ENCODE results near the gene BRSK1. TPM values are rescaled to one million over a fixed set of nuclear protein-coding genes. Genes with fewer than 3 reads are reported as not detected.
A peak's percentile ranks its signal among the peaks of the same experiment; 100 is the strongest.

Gene BRSK1
- total and polyA plus RNA-seq, 2 of the 13 experiments (the other 11 are each of a cell fraction or from before 2014, with no cell fraction given) = 0.18 to 1.2 TPM

DNA sequence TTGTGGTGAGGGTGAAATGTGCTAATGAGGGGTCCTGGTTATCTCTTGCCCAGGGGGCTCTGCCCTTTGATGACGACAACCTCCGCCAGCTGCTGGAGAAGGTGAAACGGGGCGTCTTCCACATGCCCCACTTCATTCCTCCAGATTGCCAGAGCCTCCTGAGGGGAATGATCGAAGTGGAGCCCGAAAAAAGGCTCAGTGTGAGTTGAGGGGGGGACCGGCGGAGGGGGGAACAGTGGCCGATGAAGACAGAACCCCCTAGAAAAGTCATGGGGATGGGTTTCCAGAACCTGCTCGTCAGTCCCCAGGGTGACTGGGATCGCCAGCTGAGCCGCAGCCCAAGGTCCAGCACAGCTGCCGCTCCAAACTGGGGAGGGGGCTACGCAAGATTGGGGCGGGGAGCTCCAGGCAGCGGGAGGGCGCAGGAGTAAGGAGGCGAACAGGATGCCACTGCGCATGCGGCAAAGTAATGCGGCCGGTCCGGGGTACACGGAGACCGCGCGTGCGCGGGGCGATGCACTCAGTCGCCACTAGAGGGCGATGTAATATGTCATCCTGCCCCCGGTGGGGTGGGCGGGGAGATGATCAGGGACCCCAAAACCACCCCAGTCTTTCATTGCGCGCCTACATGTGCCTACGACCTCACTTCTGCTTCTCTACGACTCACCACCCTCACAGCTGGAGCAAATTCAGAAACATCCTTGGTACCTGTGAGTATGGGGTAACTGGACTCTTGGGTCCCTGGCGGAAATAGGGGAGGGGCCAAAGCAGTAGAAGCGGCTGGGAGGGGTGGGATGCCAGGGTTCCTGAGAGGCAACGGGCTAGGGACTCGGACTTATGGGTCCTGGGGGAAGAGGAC lies 17.9 kb downstream of the BRSK1 start (continued):
- TF ChIP-seq ATF7 (IDR thresholded peaks at IDR 0.05) = no peak
- TF ChIP-seq ATF7 (CRISPR knock-in tag; IDR thresholded peaks at IDR 0.05) = 0 out of 2 replicates have a peak, but pooled peaks have one; percentile 19
- TF ChIP-seq ZNF772 (CRISPR knock-in tag; IDR thresholded peaks at IDR 0.05) = 0 out of 2 replicates have a peak, but pooled peaks have one; percentile 36
- TF ChIP-seq ZMYM4 (CRISPR knock-in tag; IDR thresholded peaks at IDR 0.05) = no peak
- peak; percentile 41; the same call in 1 of the 2 replicates for TF ChIP-seq BORCS8-MEF2B (CRISPR knock-in tag; IDR thresholded peaks at IDR 0.05)
- TF ChIP-seq YEATS4 (CRISPR knock-in tag; IDR thresholded peaks at IDR 0.05; ENCODE audit: borderline replicate concordance) = peak; percentile 53; the same call in 1 of the 2 replicates
- peak; percentile 45; the same call in 1 of the 2 replicates for TF ChIP-seq ZIK1 (CRISPR knock-in tag; IDR thresholded peaks at IDR 0.05; ENCODE audit: borderline replicate concordance, low read depth)
- TF ChIP-seq, protein P1, sequence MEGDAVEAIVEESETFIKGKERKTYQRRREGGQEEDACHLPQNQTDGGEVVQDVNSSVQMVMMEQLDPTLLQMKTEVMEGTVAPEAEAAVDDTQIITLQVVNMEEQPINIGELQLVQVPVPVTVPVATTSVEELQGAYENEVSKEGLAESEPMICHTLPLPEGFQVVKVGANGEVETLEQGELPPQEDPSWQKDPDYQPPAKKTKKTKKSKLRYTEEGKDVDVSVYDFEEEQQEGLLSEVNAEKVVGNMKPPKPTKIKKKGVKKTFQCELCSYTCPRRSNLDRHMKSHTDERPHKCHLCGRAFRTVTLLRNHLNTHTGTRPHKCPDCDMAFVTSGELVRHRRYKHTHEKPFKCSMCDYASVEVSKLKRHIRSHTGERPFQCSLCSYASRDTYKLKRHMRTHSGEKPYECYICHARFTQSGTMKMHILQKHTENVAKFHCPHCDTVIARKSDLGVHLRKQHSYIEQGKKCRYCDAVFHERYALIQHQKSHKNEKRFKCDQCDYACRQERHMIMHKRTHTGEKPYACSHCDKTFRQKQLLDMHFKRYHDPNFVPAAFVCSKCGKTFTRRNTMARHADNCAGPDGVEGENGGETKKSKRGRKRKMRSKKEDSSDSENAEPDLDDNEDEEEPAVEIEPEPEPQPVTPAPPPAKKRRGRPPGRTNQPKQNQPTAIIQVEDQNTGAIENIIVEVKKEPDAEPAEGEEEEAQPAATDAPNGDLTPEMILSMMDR (CRISPR knock-in tag; IDR thresholded peaks at IDR 0.05) = peak; percentile 97
- TF ChIP-seq ZNF224 (CRISPR knock-in tag; IDR thresholded peaks at IDR 0.05) = peak; percentile 83; the same call in 1 of the 2 replicates
- peak; percentile 78 for TF ChIP-seq RAD21 (CRISPR knock-in tag; IDR thresholded peaks at IDR 0.05)
- TF ChIP-seq MYC (CRISPR knock-in tag; IDR thresholded peaks at IDR 0.05; ENCODE audit: borderline replicate concordance) = peak; percentile 53
- TF ChIP-seq, protein P2, sequence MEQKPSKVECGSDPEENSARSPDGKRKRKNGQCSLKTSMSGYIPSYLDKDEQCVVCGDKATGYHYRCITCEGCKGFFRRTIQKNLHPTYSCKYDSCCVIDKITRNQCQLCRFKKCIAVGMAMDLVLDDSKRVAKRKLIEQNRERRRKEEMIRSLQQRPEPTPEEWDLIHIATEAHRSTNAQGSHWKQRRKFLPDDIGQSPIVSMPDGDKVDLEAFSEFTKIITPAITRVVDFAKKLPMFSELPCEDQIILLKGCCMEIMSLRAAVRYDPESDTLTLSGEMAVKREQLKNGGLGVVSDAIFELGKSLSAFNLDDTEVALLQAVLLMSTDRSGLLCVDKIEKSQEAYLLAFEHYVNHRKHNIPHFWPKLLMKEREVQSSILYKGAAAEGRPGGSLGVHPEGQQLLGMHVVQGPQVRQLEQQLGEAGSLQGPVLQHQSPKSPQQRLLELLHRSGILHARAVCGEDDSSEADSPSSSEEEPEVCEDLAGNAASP (CRISPR knock-in tag; IDR thresholded peaks at IDR 0.05; ENCODE audit: borderline replicate concordance) = peak; percentile 32; the same call in 1 of the 2 replicates
- TF ChIP-seq ZNF510 (CRISPR knock-in tag; IDR thresholded peaks at IDR 0.05; ENCODE audit: low read depth) = 0 out of 2 replicates have a peak, but pooled peaks have one; percentile 56
- TF ChIP-seq ZNF143 (CRISPR knock-in tag; IDR thresholded peaks at IDR 0.05) = peak; percentile 21; the same call in 1 of the 2 replicates
- TF ChIP-seq, protein P3, sequence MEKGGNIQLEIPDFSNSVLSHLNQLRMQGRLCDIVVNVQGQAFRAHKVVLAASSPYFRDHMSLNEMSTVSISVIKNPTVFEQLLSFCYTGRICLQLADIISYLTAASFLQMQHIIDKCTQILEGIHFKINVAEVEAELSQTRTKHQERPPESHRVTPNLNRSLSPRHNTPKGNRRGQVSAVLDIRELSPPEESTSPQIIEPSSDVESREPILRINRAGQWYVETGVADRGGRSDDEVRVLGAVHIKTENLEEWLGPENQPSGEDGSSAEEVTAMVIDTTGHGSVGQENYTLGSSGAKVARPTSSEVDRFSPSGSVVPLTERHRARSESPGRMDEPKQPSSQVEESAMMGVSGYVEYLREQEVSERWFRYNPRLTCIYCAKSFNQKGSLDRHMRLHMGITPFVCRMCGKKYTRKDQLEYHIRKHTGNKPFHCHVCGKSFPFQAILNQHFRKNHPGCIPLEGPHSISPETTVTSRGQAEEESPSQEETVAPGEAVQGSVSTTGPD (CRISPR knock-in tag; IDR thresholded peaks at IDR 0.05) = no peak
- 0 out of 2 replicates have a peak, but pooled peaks have one; percentile 61 for TF ChIP-seq KDM2A (CRISPR knock-in tag; IDR thresholded peaks at IDR 0.05; ENCODE audit: borderline replicate concordance, low read depth)
- TF ChIP-seq, protein P4, sequence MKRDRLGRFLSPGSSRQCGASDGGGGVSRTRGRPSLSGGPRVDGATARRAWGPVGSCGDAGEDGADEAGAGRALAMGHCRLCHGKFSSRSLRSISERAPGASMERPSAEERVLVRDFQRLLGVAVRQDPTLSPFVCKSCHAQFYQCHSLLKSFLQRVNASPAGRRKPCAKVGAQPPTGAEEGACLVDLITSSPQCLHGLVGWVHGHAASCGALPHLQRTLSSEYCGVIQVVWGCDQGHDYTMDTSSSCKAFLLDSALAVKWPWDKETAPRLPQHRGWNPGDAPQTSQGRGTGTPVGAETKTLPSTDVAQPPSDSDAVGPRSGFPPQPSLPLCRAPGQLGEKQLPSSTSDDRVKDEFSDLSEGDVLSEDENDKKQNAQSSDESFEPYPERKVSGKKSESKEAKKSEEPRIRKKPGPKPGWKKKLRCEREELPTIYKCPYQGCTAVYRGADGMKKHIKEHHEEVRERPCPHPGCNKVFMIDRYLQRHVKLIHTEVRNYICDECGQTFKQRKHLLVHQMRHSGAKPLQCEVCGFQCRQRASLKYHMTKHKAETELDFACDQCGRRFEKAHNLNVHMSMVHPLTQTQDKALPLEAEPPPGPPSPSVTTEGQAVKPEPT (CRISPR knock-in tag; IDR thresholded peaks at IDR 0.05; ENCODE audit: low read depth) = peak; percentile 56; the same call in 1 of the 2 replicates
- no peak for TF ChIP-seq GABPA (IDR thresholded peaks at IDR 0.05; ENCODE audit: low read depth, low read length)
- TF ChIP-seq GABPA (CRISPR knock-in tag; IDR thresholded peaks at IDR 0.05; ENCODE audit: low read depth) = no peak
- TF ChIP-seq HNRNPLL (IDR thresholded peaks at IDR 0.05; ENCODE audit: low read depth, low read length, poor library complexity, severe bottlenecking) = peak; percentile 36
